Measurements from ENCODE around the gene KIF13A.

DNA sequence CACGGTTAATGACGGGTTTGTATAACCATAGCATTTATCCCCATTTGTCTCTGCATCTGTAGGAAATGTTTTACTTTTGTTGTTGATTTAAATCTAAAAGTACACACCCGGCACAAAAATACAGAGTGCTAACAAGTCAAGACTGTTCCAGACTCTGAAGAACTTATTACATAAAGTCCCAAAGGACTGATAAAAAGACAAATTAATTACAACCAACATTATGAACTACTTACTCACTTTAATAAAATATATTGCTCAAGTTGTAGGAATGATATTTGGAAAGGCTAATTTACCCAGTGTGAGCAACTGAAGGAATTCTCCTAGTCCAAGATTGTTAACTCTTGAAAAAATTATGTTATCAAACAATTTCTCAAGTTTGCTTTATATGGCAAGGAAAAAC is 115.6 kb downstream of the KIF13A start:
- TF ChIP-seq, protein P1, sequence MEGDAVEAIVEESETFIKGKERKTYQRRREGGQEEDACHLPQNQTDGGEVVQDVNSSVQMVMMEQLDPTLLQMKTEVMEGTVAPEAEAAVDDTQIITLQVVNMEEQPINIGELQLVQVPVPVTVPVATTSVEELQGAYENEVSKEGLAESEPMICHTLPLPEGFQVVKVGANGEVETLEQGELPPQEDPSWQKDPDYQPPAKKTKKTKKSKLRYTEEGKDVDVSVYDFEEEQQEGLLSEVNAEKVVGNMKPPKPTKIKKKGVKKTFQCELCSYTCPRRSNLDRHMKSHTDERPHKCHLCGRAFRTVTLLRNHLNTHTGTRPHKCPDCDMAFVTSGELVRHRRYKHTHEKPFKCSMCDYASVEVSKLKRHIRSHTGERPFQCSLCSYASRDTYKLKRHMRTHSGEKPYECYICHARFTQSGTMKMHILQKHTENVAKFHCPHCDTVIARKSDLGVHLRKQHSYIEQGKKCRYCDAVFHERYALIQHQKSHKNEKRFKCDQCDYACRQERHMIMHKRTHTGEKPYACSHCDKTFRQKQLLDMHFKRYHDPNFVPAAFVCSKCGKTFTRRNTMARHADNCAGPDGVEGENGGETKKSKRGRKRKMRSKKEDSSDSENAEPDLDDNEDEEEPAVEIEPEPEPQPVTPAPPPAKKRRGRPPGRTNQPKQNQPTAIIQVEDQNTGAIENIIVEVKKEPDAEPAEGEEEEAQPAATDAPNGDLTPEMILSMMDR (IDR thresholded peaks at IDR 0.05) = no peak
- TF ChIP-seq POLR2A (IDR thresholded peaks at IDR 0.05) = no peak
